MCF 10A (cell line): ENCODE measurements around the gene UFC1. TPM values are rescaled to one million over a fixed set of nuclear protein-coding genes. Genes with fewer than 3 reads are reported as not detected.

Experiments
- BruUV-seq: library from RNA; stranded (reverse); fragments of 400-500 nt; replicated peaks from 2 replicates; lab custom pipeline; 2021; lab: Mats Ljungman, UMichigan
- CTCF ChIA-PET: fragments of 300-600 bp; sonication (Branson Sonifier 250); formaldehyde crosslinking; extraction: SDS; loops from one replicate; lab custom pipeline; 2021; ENCODE audit warnings: antibody characterized with exemption, inconsistent platforms; lab: Yijun Ruan, JAX
- POLR2A ChIA-PET: fragments of 300-600, 350-650 bp; sonication (Branson Sonifier 250); formaldehyde crosslinking; extraction: SDS; loops from one replicate; lab custom pipeline; 2020; ENCODE audit warnings: antibody characterized with exemption, inconsistent platforms; lab: Yijun Ruan, JAX
- DNase-seq: peaks from one replicate; pipeline ENCODE4 v3.0.0-alpha.2; 2018; ENCODE audit not compliant: unreplicated experiment
- H3K27ac Mint-ChIP-seq: one replicate; pipeline ENCODE4 v1.8.0; 2022; ENCODE audit warnings: mild to moderate bottlenecking, low read depth, mixed read lengths; ENCODE audit not compliant: unreplicated experiment
- H3K27me3 Mint-ChIP-seq: one replicate; pipeline ENCODE4 v1.8.0; 2022; ENCODE audit warnings: mixed read lengths; ENCODE audit not compliant: insufficient read depth, unreplicated experiment
- H3K36me3 Mint-ChIP-seq: one replicate; pipeline ENCODE4 v1.8.0; 2022; ENCODE audit warnings: mild to moderate bottlenecking, moderate library complexity, mixed read lengths; ENCODE audit not compliant: insufficient read depth, unreplicated experiment
- H3K4me1 Mint-ChIP-seq: one replicate; pipeline ENCODE4 v1.8.0; 2022; ENCODE audit warnings: mixed read lengths; ENCODE audit not compliant: insufficient read depth, unreplicated experiment
- H3K4me3 Mint-ChIP-seq: one replicate; pipeline ENCODE4 v1.8.0; 2022; ENCODE audit warnings: mild to moderate bottlenecking, moderate library complexity, mixed read lengths; ENCODE audit not compliant: unreplicated experiment
- H3K9me3 Mint-ChIP-seq: one replicate; pipeline ENCODE4 v1.8.0; 2022; ENCODE audit warnings: mixed read lengths; ENCODE audit not compliant: unreplicated experiment
- CTCF ChIP-seq: fragments of 200-600 bp; IDR thresholded peaks from one replicate; pipeline ENCODE4 v1.8.0; 2022; ENCODE audit warnings: antibody characterized with exemption, mild to moderate bottlenecking; ENCODE audit not compliant: unreplicated experiment
- intact Hi-C: fragments of 100-400 bp; cut with micrococcal nuclease; formaldehyde crosslinking; loops from 2 replicates; pipeline ENCODE4 v1.14.1; 2022
- total RNA-seq: library from RNA; stranded (reverse); gene quantifications from 2 replicates; pipeline ENCODE4 v1.2.3, GENCODE V29; 2022

UFC1 gene
- total RNA-seq, 1 experiment from 2014 or later: 125 TPM

DNA sequence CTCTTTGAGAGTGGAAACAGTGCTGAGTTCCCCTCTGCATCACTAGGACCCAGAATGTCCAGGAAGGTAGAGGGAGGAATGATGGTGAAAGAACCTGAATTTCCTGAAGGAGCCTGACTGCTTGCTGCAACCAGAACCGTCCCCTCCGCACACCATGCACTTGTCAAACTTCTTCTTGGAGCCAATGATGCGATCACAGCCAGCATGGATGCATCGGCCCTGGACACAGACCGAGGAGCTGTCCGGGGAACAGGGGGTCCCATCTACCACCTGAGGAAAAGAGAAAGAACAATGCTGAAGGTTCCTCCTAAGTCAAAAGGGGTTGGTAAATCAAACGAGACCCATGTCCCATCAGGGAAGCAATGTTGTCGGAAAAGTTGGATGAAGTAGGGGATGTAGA is 38.2 kb downstream of the UFC1 start:
- TF ChIP-seq CTCF: no peak
- H3K27ac Mint-ChIP-seq: no peak overlapping the region
- no peak for DNase-seq
- H3K9me3 Mint-ChIP-seq: no peaks in the 10 kb centered on the region
- intact Hi-C loops: loop anchor here (1.0 kb wide), 3 partner anchors 10 to 190 kb away; no protein-coding TSS in a partner anchor
- no peak overlapping the region for H3K4me3 Mint-ChIP-seq
- CTCF ChIA-PET: interaction anchor here (0.6 to 5.6 kb wide), 40 partner anchors 11 to 815 kb away, joined by 3 to 154 read pairs (median 6); partner anchors contain the start of genes APOA2, B4GALT3, CFAP126 and FCER1G
- H3K36me3 Mint-ChIP-seq: no peaks in the 10 kb centered on the region
- H3K4me1 Mint-ChIP-seq: peaks cover 15% of the 10 kb centered on the region
- H3K27me3 Mint-ChIP-seq: no peaks in the 10 kb centered on the region
- BruUV-seq: no TSS peak
- POLR2A ChIA-PET: interaction anchor here (1.1 to 4.0 kb wide), 3 partner anchors 10 to 34 kb away, joined by 6 to 38 read pairs (median 7); partner anchors contain the start of genes NDUFS2 and TOMM40L

DNA sequence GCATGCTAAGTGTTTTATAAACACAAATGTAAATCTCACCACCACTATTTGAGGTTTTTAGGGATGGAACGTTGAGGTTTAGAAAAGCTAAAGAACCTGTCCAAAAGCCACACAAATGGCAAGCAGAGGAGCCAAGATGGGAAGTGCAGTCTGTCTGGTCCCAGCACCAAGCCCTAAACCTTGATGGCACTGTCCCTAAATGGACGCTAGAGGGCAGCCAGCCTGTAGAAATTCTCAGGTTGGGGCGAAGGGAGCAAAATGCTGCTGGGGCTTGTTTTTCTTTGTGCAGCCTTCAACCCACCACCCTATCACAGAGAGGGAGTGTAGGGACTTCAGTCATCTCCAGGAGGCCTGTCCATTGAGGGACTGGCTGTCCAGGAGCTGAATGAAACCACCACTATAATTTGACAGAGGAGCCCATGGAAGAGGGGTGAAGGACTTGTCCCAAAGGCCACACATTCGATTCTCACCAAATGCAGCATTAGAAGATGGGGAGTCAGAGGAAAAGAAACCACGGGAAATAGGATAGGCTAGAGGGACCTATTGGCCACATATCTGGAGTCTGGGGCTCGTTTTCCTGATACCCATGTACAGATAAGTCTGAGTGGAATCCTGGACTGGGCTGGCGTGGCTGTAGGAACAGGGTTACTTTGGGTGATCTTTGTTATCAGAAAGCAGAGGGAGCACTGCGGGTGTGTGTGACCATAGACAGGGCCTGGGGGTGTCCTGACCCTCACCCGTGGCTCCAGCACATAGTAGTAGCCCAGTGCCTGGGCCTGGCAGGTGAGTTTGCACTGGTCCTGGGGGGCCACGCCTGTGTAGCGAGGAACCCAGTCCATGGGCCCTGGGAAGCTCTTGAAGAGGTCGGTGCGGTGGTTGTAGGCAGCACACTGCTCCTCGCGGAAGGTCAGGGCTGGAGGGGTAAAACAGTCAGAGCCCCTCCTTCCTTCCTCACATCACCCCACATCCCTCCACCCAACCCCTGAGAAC is 39.0 kb downstream of the UFC1 start:
- peaks cover 20% of the 10 kb centered on the region for H3K4me1 Mint-ChIP-seq
- CTCF ChIA-PET: interaction anchor here (0.5 to 5.6 kb wide), 46 partner anchors 11 to 1020 kb away, joined by 3 to 154 read pairs (median 5); partner anchors contain the start of genes APOA2, B4GALT3, CFAP126 and FCER1G
- no peaks in the 10 kb centered on the region for H3K9me3 Mint-ChIP-seq
- intact Hi-C loops: loop anchor here (1.0 kb wide), 3 partner anchors 10 to 190 kb away; no protein-coding TSS in a partner anchor
- peak; percentile 92 for TF ChIP-seq CTCF
- H3K27ac Mint-ChIP-seq: peak overlapping the region; percentile 71
- H3K36me3 Mint-ChIP-seq: no peaks in the 10 kb centered on the region
- DNase-seq: peak; percentile 88
- no peaks in the 10 kb centered on the region for H3K27me3 Mint-ChIP-seq
- H3K4me3 Mint-ChIP-seq: no peak overlapping the region
- POLR2A ChIA-PET: interaction anchor here (1.8 to 4.0 kb wide), 2 partner anchors 9 to 33 kb away, joined by 7 to 38 read pairs; partner anchors contain the start of genes NDUFS2 and TOMM40L
- no TSS peak for BruUV-seq

DNA sequence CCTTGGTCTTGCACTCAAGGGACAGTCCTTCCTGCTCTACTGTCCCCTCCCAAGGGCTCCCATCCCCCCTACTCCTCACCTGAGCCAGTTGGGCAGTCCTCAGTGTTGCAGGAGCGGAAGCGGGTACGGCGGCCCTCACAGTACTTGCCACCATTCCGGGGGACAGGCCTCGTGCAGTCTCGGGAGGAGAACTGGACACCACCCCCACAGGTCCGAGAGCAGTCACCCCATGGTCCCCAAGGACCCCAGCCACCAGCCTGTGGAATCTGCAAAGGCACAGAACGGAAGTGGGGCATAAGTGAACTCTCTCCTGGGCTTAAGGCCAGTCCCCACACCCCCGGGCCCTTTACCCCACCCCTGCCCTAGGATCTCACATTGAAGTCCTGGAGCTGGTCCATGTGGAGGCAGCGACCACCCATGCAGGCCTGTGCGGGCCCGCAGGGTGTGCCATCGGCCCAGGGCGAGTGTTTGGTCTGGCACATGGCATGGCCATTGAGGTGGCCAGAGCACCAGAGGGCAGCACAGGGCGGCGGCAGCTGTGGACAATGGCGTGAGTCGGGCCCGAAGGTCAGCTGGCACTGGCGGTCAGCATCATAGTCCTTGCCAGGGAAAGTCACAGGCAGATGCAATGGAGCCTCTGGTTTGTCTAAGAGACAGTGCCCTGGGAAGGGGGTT is 39.9 kb downstream of the UFC1 start:
- DNase-seq: no peak
- TF ChIP-seq CTCF: no peak
- Mint-ChIP-seq H3K27me3 (no peaks in the 10 kb centered on the region), H3K36me3 (no peaks in the 10 kb centered on the region), H3K4me3 (no peak overlapping the region), H3K9me3 (no peaks in the 10 kb centered on the region), H3K4me1 (peaks cover 24% of the 10 kb centered on the region), H3K27ac (peak overlapping the region; percentile 25)
- intact Hi-C loops: no loop called here
- no TSS peak for BruUV-seq
- CTCF ChIA-PET: interaction anchor here (0.5 to 5.6 kb wide), 22 partner anchors 10 to 1020 kb away, joined by 3 to 154 read pairs (median 8); partner anchors contain the start of genes APOA2, B4GALT3, FCER1G and NDUFS2
- POLR2A ChIA-PET: interaction anchor here (0.6 to 4.0 kb wide), 3 partner anchors 8 to 184 kb away, joined by 3 to 38 read pairs (median 7); partner anchors contain the start of genes NDUFS2 and TOMM40L
